Hepatocyte (in vitro differentiated cells): ENCODE data around the gene ARFGEF3.

Experiments
- EZH2 ChIP-seq: fragments of 200-600 bp; sonication (generic); IDR thresholded peaks from 2 replicates; pipeline ENCODE4 v1.6.1; 2016; ENCODE audit warnings: antibody characterized with exemption, mild to moderate bottlenecking, borderline replicate concordance
- EZH2phosphoT487 ChIP-seq: fragments of 200-600 bp; sonication (generic); IDR thresholded peaks from one replicate; pipeline ENCODE4 v1.6.1; 2018; ENCODE audit warnings: antibody characterized with exemption, mild to moderate bottlenecking, low read depth, moderate library complexity; ENCODE audit not compliant: unreplicated experiment, severe bottlenecking
- TF ChIP-seq, protein P1 (sequence below): fragments of 200-600 bp; sonication (generic); IDR thresholded peaks from 2 replicates; pipeline ENCODE4 v1.5.1; 2016; ENCODE audit warnings: antibody characterized with exemption, mild to moderate bottlenecking; ENCODE audit not compliant: poor library complexity

DNA sequence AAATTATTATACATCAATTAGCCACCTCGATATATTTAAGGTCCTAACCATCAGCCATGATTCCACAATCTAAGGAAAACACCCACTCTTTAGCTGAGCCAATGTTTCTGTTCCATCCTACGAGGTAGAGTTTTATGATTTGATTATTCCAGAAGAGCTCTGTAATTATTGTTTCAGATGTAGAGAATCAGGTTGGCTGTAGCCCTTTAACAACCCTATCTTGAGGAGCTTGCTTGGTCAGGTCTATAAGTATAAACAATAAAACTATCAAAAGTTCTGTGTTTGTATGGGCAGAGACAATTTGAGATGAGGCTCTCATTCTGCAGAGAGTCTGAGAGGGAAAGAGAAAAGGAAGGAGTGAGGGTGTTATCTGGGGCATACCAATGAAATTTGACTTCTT, 56.7 kb downstream of the ARFGEF3 start, which contains the start of gene PBOV1:
- TF ChIP-seq, protein P1, sequence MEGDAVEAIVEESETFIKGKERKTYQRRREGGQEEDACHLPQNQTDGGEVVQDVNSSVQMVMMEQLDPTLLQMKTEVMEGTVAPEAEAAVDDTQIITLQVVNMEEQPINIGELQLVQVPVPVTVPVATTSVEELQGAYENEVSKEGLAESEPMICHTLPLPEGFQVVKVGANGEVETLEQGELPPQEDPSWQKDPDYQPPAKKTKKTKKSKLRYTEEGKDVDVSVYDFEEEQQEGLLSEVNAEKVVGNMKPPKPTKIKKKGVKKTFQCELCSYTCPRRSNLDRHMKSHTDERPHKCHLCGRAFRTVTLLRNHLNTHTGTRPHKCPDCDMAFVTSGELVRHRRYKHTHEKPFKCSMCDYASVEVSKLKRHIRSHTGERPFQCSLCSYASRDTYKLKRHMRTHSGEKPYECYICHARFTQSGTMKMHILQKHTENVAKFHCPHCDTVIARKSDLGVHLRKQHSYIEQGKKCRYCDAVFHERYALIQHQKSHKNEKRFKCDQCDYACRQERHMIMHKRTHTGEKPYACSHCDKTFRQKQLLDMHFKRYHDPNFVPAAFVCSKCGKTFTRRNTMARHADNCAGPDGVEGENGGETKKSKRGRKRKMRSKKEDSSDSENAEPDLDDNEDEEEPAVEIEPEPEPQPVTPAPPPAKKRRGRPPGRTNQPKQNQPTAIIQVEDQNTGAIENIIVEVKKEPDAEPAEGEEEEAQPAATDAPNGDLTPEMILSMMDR: no peak
- TF ChIP-seq EZH2 (no peak), EZH2phosphoT487 (no peak)
